Activated T-helper 9 cell treated with anti-CD3 and anti-CD28 coated beads, Interleukin-2, amount 50 U/mL, for 16 hours (primary cell): ENCODE results near the gene RUNDC1.
A peak's percentile ranks its signal among the peaks of the same experiment; 100 is the strongest.
"Not testable (repeated sequence)": the region's sequence is repeated elsewhere in the genome, so short reads cannot be mapped to it uniquely, and the experiment has no call there.

Source experiments
- DNase-seq: peaks from one replicate; pipeline ENCODE4 v3.0.0-alpha.2; 2020; ENCODE audit warnings: low read depth

RUNDC1 gene

GRCh38 chr17:42991471-42991870 is 11.1 kb downstream of the RUNDC1 start:
- no peak for DNase-seq

DNA sequence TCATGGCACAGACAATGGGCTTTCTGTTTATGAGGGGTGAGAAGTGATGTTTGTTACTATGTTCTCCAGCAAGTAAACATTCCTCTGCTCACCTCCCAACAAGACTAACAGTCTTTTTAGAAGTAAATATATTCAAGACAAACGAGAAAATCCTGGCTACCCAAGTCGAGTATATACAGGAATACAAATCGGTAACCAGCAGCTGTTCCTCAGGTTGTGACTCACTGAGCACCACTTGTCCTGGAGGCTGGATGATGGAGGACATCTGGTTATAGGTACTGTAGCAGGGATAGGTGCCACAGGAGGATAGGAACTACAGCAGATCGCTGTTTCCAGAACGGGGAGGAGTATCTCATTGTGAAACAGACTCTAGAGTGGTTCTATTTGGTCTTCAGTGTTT is 12.5 kb downstream of the RUNDC1 start:
- DNase-seq: no peak

DNA sequence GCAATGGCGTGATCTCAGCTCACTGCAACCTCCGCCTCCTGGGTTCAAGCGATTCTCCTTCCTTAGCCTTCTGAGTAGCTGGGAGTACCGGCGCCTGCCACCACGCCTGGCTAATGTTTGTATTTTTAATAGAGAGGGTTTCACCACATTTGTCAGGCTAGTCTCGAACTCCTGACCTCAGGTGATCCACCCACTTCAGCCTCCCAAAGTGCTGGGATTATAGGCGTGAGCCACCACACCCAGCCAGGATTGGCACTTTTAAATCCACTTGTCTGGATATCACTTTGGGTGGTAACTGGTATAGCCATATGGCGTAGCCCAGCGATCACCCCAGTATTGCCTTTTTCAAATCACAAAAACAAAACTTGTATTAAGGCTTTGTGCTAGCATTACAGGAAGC is 13.5 kb downstream of the RUNDC1 start:
- DNase-seq: not testable (repeated sequence)

GRCh38 chr17:42997390-42997983 is 17.1 kb downstream of the RUNDC1 start:
- no peak for DNase-seq

DNA sequence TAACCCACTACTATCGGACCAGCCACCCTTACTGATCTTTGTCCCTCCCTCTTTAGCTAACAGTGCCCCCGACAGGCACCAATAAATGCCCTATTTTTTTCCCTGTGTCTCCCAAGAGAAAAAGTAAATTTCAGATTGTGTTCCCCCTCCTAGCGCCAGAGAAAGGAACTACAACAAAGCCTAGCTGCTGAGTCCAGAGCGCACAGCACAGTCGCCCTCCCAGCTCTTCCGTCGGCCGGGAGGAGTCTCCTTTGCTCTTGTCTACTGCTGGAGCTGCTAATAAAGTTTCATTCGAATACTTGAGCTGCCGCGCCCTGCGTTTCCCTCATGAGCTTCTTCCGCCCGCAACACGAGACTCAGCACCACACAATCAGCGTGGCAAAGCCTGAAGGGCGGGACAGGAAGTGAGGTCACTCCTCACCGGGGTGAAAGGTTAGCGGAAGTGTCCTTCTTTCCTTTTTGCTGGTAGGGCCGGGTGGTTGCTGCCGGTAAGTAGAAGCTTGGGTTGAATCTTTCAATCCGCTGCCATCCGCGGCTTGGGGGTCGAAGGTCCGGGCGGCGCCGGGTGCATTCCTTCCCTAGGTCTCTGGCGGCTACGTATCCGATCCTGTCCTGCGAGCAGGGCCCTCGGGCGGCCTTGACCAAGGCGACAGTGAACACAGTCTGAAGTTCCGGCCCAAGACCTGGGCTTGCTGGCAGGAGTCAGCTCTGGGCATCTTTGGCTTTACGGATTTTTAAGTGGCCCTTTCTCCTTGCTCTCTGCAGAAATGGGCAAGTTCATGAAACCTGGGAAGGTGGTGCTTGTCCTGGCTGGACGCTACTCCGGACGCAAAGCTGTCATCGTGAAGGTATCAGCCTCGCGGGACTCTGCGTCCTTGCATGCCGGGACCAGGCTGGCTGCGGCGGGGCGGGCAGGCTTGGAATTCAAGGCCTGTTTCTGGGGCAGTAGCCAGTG is 17.9 kb downstream of the RUNDC1 start, which contains the start of gene RPL27:
TSS of gene RPL27 (plus strand) at position 436 of the 955 bp plus-strand sequence. CDS start at position 768, 332 bp downstream.
- peak; percentile 95 for DNase-seq

DNA sequence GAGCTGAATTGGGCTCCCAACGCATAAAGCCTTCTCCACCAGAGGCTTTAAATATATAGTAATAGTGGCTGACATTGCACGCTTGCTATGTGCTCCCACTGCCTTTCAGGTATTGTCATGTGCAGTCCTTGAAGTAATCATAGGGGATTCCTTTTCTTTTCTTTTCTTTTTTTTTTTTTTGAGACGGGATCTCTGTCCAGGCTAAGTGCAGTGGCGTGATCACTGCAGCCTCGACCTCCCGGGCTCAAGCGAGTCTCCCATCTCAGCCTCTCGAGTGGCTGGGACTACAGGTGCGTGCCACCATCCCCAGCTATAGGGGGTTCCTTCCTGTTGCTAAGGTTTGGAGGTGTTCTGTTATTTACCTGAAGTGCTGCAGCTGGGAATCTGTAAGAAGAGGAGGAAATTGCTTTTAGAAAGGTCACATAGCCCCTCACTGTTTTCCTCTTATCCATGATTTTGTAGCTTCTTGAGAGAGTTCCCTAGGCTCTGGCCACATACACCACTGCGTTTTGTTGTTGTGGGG is 18.7 kb downstream of the RUNDC1 start:
- DNase-seq: no peak

DNA sequence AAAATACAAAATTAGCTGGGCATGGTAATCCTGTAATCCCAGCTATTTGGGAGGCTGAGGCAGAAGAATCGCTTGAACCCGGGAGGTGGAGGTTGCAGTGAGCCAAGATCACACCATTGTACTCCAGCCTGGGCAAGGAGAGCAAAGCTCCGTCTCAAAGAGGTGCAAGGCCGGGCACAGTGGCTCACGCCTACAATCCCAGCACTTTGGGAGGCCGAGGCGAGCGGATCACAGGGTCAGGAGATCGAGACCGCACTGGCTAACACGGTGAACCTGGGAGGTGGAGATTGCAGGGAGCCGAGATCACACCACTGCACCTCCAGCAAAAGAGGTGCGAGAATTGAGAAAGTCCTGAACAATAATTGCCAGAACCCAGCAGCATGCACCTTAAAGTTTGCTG is 20.5 kb downstream of the RUNDC1 start:
- not testable (repeated sequence) for DNase-seq

GRCh38 chr17:43003542-43004172 is 23.3 kb downstream of the RUNDC1 start:
- DNase-seq: no peak

DNA sequence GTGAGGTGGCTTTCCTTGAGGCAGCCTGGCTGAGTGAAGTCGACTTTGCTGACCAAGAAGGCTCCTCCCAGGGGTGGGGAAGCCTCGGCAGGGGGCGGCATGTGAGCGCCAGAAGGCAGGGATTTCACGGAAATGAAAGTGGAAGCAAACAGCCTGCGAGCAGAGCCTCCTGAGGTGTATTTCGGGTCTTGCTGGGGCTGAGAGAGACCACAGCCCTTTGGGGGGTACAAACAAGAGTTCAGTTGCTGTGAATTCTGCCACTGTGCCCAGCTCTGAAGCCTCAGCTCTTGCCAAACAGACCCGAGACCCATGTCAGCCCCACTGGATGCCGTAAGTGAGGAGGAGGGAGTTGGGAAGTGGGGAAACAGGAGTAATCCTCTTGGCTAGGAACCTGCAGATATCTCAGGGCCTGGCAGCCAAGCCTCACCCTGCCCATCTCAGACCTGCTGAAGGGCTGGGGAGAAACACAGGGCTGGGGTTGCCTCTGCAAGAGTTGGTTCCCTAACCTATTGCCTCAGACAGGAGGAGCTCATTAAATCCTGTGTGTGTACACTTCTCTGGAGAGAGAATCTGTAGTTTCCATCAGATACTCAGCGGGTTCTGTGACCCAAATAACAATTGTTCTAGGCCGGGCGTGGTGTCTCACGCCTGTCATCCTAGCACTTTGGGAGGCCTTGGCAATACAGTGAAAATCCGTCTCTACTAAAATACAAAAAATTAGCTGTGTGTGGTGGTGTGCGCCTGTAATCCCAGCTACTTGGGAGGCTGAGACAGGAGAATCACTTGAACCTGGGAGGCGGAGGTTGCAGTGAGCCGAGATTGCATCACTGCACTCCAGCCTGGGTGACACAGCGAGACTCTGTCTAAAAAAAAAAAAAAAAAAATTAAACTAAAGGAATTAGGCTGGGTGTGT is 26.5 kb downstream of the RUNDC1 start, which contains the start of gene IFI35:
TSS of gene IFI35 (plus strand) at position 146 of the 913 bp plus-strand sequence. CDS start at position 310, 164 bp downstream.
- peak; percentile 76 for DNase-seq

DNA sequence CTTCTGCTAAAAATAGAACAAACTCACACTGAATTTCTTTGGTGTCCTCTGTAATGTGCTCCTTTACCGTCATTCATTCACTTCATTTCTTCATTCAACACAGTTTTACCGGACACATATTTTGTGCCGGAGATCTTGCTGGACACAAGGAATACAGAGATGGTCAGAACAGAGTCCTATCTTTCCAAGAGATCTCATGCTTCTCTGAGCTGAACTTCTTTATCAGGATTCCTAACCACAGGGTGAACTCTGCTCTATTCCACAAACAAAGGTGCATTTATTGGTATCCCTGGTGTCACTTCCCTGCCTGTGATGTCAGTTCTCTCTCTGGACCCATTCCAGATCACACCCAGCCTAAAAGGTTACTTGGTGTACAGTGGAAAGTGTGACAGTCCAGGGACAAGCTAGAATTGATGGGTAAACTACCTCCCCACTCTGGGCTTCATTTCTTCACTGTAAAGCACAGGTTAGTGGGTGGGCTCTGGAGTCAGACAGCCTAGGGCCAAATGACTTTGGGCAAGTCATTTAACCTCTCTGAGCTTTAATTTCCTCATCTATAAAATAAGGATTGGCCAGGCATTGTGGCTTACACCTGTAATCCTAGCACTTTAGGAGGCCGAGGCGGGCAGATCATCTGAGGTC is 30.4 kb downstream of the RUNDC1 start:
- DNase-seq: no peak

GRCh38 chr17:43011728-43012472 is 31.5 kb downstream of the RUNDC1 start:
- no peak for DNase-seq

- no peak for DNase-seq
These were observed 32.9 kb downstream of the RUNDC1 start for GRCh38 chr17:43013296-43013695.

DNA sequence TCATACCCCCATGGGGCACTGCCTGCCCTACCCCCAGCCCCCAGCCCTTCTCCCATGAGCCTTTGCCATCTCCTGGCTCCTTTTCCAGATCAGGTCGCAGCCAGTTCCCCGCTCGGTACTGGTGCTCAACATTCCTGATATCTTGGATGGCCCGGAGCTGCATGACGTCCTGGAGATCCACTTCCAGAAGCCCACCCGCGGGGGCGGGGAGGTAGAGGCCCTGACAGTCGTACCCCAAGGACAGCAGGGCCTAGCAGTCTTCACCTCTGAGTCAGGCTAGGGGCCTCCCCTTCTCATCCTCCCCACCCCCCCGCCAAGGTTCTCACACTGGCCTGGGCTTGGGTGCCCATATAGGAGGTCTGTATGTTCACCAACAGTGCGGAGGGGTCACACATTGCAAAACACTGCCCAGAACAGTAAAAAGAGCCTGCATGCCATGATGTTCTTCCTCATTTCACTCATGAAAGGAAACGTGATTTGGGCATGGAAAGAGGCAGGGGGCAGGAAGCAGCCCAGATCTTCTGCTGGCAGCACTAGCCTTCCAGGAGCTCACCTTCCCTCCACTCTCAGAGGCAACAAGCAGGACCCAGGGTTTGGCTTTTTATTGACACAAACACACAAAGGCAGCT is 33.8 kb downstream of the RUNDC1 start:
- DNase-seq: no peak

GRCh38 chr17:43014649-43015542 is 34.5 kb downstream of the RUNDC1 start:
- DNase-seq: no peak

DNA sequence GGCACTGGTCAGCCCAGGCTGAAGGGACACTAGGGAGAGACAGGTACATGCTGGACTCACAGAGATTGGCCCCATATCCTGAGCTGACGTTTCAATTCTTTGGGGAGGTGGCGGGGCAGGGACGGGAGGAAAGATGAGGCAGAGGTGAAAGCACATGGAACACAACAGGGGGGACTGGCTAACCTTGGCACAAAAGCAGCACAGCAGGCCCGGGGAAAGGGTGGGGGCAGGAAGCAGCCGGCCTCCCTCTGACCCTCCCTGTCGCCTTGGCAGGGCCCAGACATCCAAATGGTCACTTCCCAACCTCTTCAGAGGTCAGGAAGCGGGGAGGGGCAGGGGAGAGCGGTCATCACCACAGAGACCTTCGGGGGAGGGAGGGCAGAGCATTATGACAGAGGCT is 35.2 kb downstream of the RUNDC1 start:
- no peak for DNase-seq

DNA sequence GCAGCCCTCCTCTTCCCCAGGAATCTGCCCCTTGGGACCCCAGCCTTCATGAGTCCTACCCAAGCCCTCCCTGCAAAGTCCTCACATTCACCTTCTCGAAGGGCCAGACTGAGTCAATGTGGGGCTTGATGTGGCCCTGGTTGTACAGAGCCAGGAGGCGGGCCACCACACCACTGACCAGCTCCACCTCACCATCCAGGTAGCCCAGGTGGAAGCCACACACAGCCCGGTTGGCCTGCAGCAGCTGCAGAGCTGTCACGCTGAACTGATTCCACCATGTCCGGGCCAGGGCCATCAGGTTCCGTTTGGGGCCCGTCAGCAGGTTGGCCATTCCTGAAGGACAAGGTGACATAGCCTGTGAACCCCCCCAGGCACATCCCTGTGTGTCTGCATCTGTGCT is 35.9 kb downstream of the RUNDC1 start:
- no peak for DNase-seq

DNA sequence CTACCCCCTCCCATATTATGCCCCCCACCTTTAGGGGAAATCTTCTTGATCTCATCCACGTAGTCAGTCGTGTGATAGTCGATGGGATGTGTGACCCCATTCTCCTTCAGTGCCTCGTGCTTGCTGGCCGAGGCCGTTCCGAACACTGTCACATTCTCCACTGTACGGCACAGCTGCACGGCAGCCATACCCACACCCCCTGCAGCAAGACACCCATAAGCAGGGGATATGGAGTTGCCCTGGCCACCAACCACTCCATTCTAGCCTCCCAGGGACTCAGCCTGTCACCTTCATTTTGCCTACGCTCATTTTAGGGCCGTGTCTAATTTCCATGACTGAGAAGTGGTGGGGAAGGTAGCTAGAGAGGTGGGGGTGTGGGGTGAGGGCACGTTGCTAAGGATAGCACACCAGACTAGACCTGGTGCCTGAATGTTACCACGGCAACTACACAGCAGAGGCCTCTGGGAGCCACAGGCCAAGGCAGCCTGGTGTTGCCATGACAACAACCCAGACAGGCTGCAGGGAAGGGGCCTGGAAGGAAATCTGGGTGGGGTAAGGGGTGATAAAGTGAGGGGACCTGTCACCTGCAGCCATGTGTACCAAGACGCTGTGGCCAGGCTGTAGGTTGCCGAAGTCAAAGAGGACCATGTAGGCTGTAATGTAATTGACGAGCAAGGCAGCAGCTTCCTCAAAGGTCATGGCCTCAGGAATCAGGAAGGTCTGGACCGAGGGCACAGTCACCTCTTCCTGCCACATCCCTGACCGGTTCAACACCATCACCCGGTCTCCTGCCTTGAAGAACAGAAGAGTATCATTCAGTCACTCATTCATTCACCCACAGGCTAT is 37.9 kb downstream of the RUNDC1 start:
- no peak for DNase-seq

GRCh38 chr17:43018932-43019331 is 38.6 kb downstream of the RUNDC1 start:
- DNase-seq: no peak
